ENCODE measurements around the gene IP6K1. TPM values are rescaled to one million over a fixed set of nuclear protein-coding genes. Genes with fewer than 3 reads are reported as not detected.
"Not testable (repeated sequence)": the region's sequence is repeated elsewhere in the genome, so short reads cannot be mapped to it uniquely, and the experiment has no call there.

IP6K1 gene
- total RNA-seq, result 14.6 TPM

- ATAC-seq (peak; percentile 96), DNase-seq (ENCODE audit: low spot score) (peak; percentile 100)
Observed at GRCh38 chr3:49786357-49787181, at the start of gene IP6K1. Gene IP6K1 (minus strand): TSS chr3:49786542. CDS start chr3:49748040, 38,502 bp downstream.

- ATAC-seq (no peak), DNase-seq (ENCODE audit: low spot score) (no peak)
Observed at GRCh38 chr3:49831341-49831740, 45.0 kb upstream of the IP6K1 start.

GRCh38 chr3:49826016-49826415 lies 39.7 kb upstream of the IP6K1 start:
- DNase-seq (ENCODE audit: low spot score) (no peak), ATAC-seq (no peak)

GRCh38 chr3:49823131-49823530 lies 36.8 kb upstream of the IP6K1 start:
- ATAC-seq; DNase-seq (ENCODE audit: low spot score): not testable (repeated sequence)

- DNase-seq (ENCODE audit: low spot score) (peak; percentile 68), ATAC-seq (peak; percentile 96)
Observed at GRCh38 chr3:49813497-49814174, 27.3 kb upstream of the IP6K1 start, which contains the start of gene UBA7. Gene UBA7 (minus strand): TSS chr3:49813953. CDS start chr3:49813787, 166 bp downstream.

- ATAC-seq (peak; percentile 45), DNase-seq (ENCODE audit: low spot score) (no peak)
Observed at GRCh38 chr3:49812916-49813496, 26.7 kb upstream of the IP6K1 start.

GRCh38 chr3:49807431-49808114 lies 21.2 kb upstream of the IP6K1 start:
- DNase-seq (ENCODE audit: low spot score) (no peak), ATAC-seq (no peak)

- no peak for DNase-seq (ENCODE audit: low spot score)
- no peak for ATAC-seq
Observed at GRCh38 chr3:49806850-49807249, 20.5 kb upstream of the IP6K1 start.

GRCh38 chr3:49805897-49806701 lies 19.8 kb upstream of the IP6K1 start:
- peak; percentile 44 for DNase-seq (ENCODE audit: low spot score)
- ATAC-seq, result no peak

GRCh38 chr3:49805367-49805782 lies 19.0 kb upstream of the IP6K1 start:
- ATAC-seq (no peak), DNase-seq (ENCODE audit: low spot score) (peak; percentile 48)

GRCh38 chr3:49804141-49805041 lies 18.0 kb upstream of the IP6K1 start:
- ATAC-seq (no peak), DNase-seq (ENCODE audit: low spot score) (peak; percentile 48)

- ATAC-seq, result no peak
- peak; percentile 48 for DNase-seq (ENCODE audit: low spot score)
Observed at GRCh38 chr3:49803465-49804140, 17.3 kb upstream of the IP6K1 start.

- ATAC-seq (peak; percentile 90), DNase-seq (ENCODE audit: low spot score) (peak; percentile 87)
Observed at GRCh38 chr3:49802719-49803464, 16.6 kb upstream of the IP6K1 start, which contains the start of gene INKA1. Gene INKA1 (plus strand): TSS chr3:49803261. CDS start chr3:49803393, 132 bp downstream.

- no peak for DNase-seq (ENCODE audit: low spot score)
- ATAC-seq, result peak; percentile 12
Observed at GRCh38 chr3:49801160-49801559, 14.8 kb upstream of the IP6K1 start.

- ATAC-seq, result no peak
- DNase-seq (ENCODE audit: low spot score), result no peak
Observed at GRCh38 chr3:49799761-49800160, 13.4 kb upstream of the IP6K1 start, which contains the start of gene CDHR4. Gene CDHR4 (minus strand): TSS chr3:49799873. CDS start chr3:49799812, 61 bp downstream.

GRCh38 chr3:49799105-49799504 lies 12.8 kb upstream of the IP6K1 start:
- DNase-seq (ENCODE audit: low spot score), result no peak
- ATAC-seq, result no peak

Measured in left lobe of liver (tissue), 2 donors.